Measurements from ENCODE around the gene ANKRD63. TPM values are rescaled to one million over a fixed set of nuclear protein-coding genes. Genes with fewer than 3 reads are reported as not detected.

Gene ANKRD63
- polyA plus RNA-seq, 1 donor (not counting 4 experiments of a cell fraction or from before 2014, with no cell fraction given), result not detected

- no peak for TF ChIP-seq EZH2 (IDR thresholded peaks at IDR 0.05; ENCODE audit: low read length)
- TF ChIP-seq CTCF (optimal IDR thresholded peaks at IDR 0.05 in 1 of 3, IDR thresholded peaks at IDR 0.05 in 1 of 3, conservative IDR thresholded peaks at IDR 0.05 in 1 of 3; ENCODE audit: extremely low read depth in 1 of 3, insufficient read depth in 2 of 3, low read length in 3 of 3), result no peak
- peaks cover 4% of the 10 kb centered on the region for H4K20me1 ChIP-seq (ENCODE audit: control insufficient read depth, extremely low read depth, insufficient read depth, low read length)
- no peak overlapping the region for H3K4me3 ChIP-seq (ENCODE audit: control insufficient read depth in 2 of 3, extremely low read depth in 1 of 3, insufficient read depth in 2 of 3, low read depth in 1 of 3, low read length in 3 of 3)
- H3K79me2 ChIP-seq (ENCODE audit: control insufficient read depth, insufficient read depth, low read length), result no peaks in the 10 kb centered on the region
- dilution Hi-C loops (cut with MboI; ENCODE audit: extremely low pct_ligation_motif_present, low sequenced_read_pairs), result no loop called here
- H3K36me3 ChIP-seq (ENCODE audit: control insufficient read depth in 2 of 2, extremely low read depth in 1 of 2, insufficient read depth in 2 of 2, low read length in 2 of 2), result no peaks in the 10 kb centered on the region
- H2AFZ ChIP-seq (ENCODE audit: control insufficient read depth, low read length), result no peak overlapping the region
- no peak for DNase-seq (ENCODE audit: low read depth, low spot score)
- no peaks in the 10 kb centered on the region for H3K9me1 ChIP-seq (ENCODE audit: control insufficient read depth, extremely low read depth, insufficient read depth, low read length)
- no peak overlapping the region for H3K27ac ChIP-seq (ENCODE audit: control insufficient read depth, insufficient read depth, low read length)
- peaks cover 18% of the 10 kb centered on the region for H3K27me3 ChIP-seq (ENCODE audit: control insufficient read depth, extremely low read depth, insufficient read depth, low read length)
- H3K4me2 ChIP-seq (ENCODE audit: control insufficient read depth, extremely low read depth, insufficient read depth, low read depth, low read length), result no peak overlapping the region
- no peaks in the 10 kb centered on the region for H3K4me1 ChIP-seq (ENCODE audit: control insufficient read depth, extremely low read depth, insufficient read depth, low read length)
- H3K9me3 ChIP-seq (ENCODE audit: control insufficient read depth, low read depth, low read length), result no peaks in the 10 kb centered on the region
- no peak overlapping the region for H3K9ac ChIP-seq (ENCODE audit: control insufficient read depth, extremely low read depth, insufficient read depth, low read length)
- FAIRE-seq, result no peak
Measured at GRCh38 chr15:40302981-40303380, 20.1 kb upstream of the ANKRD63 start.

GRCh38 chr15:40302288-40302886 is 19.5 kb upstream of the ANKRD63 start:
- Histone ChIP-seq H3K79me2 (ENCODE audit: control insufficient read depth, insufficient read depth, low read length) (no peaks in the 10 kb centered on the region), H3K9me3 (ENCODE audit: control insufficient read depth, low read depth, low read length) (no peaks in the 10 kb centered on the region), H3K27ac (ENCODE audit: control insufficient read depth, insufficient read depth, low read length) (no peak overlapping the region), H3K4me2 (ENCODE audit: control insufficient read depth, extremely low read depth, insufficient read depth, low read depth, low read length) (no peak overlapping the region), H3K4me1 (ENCODE audit: control insufficient read depth, extremely low read depth, insufficient read depth, low read length) (no peaks in the 10 kb centered on the region), H3K9me1 (ENCODE audit: control insufficient read depth, extremely low read depth, insufficient read depth, low read length) (no peaks in the 10 kb centered on the region), H3K4me3 (ENCODE audit: control insufficient read depth in 2 of 3, extremely low read depth in 1 of 3, insufficient read depth in 2 of 3, low read depth in 1 of 3, low read length in 3 of 3) (no peak overlapping the region), H3K27me3 (ENCODE audit: control insufficient read depth, extremely low read depth, insufficient read depth, low read length) (peaks cover 19% of the 10 kb centered on the region), H3K9ac (ENCODE audit: control insufficient read depth, extremely low read depth, insufficient read depth, low read length) (no peak overlapping the region), H3K36me3 (ENCODE audit: control insufficient read depth in 2 of 2, extremely low read depth in 1 of 2, insufficient read depth in 2 of 2, low read length in 2 of 2) (no peaks in the 10 kb centered on the region), H2AFZ (ENCODE audit: control insufficient read depth, low read length) (no peak overlapping the region), H4K20me1 (ENCODE audit: control insufficient read depth, extremely low read depth, insufficient read depth, low read length) (peaks cover 4% of the 10 kb centered on the region)
- dilution Hi-C loops (cut with MboI; ENCODE audit: extremely low pct_ligation_motif_present, low sequenced_read_pairs), result no loop called here
- no peak for DNase-seq (ENCODE audit: low read depth, low spot score)
- FAIRE-seq, result no peak
- TF ChIP-seq CTCF (optimal IDR thresholded peaks at IDR 0.05 in 1 of 3, IDR thresholded peaks at IDR 0.05 in 1 of 3, conservative IDR thresholded peaks at IDR 0.05 in 1 of 3; ENCODE audit: extremely low read depth in 1 of 3, insufficient read depth in 2 of 3, low read length in 3 of 3) (no peak), EZH2 (IDR thresholded peaks at IDR 0.05; ENCODE audit: low read length) (no peak)

Measured in keratinocyte (primary cell).